Left ventricle myocardium inferior (tissue), 1 donor: Measurements from ENCODE around the gene MYOF. TPM values are rescaled to one million over a fixed set of nuclear protein-coding genes. Genes with fewer than 3 reads are reported as not detected.

Experiments used
- DNase-seq: peaks from one replicate; pipeline ENCODE4 v3.0.0-alpha.2; 2020
- H3K27ac ChIP-seq: fragments of 200-600 bp; replicated peaks from 2 replicates; pipeline ENCODE4 v1.8.0; 2021
- H3K27me3 ChIP-seq: fragments of 200-600 bp; 2 replicates; pipeline ENCODE4 v1.8.0; 2021; ENCODE audit warnings: low read depth
- H3K36me3 ChIP-seq: fragments of 200-600 bp; 2 replicates; pipeline ENCODE4 v1.8.0; 2021
- H3K4me1 ChIP-seq: fragments of 200-600 bp; 2 replicates; pipeline ENCODE4 v1.8.0; 2021
- H3K4me3 ChIP-seq: fragments of 200-600 bp; 2 replicates; pipeline ENCODE4 v1.8.0; 2021; ENCODE audit warnings: mild to moderate bottlenecking, moderate library complexity
- H3K9me3 ChIP-seq: fragments of 200-600 bp; replicated peaks from 2 replicates; pipeline ENCODE4 v1.8.0; 2021
- intact Hi-C: fragments of 100-400 bp; cut with micrococcal nuclease; formaldehyde crosslinking; loops from one replicate; pipeline ENCODE4 v1.11.0; 2022
- total RNA-seq: library from RNA; stranded (reverse); fragmentation: NEBNext Ultra II Directional; extraction: Animal tissue kit (Norgen Biotek cat#: 25700); gene quantifications from one replicate; pipeline ENCODE4 v1.2.1, GENCODE V29; 2021
- TF ChIP-seq, protein P1 (sequence below): fragments of 200-600 bp; IDR thresholded peaks from 2 replicates; pipeline ENCODE4 v1.8.0; 2021; ENCODE audit warnings: antibody characterized with exemption, mild to moderate bottlenecking, borderline replicate concordance
- donor health status: DM: no; HTN: yes; CAD: no; lungs with severe emphysema.

MYOF gene
- total RNA-seq, 1 donor from 2014 or later: 43.6 TPM

DNA sequence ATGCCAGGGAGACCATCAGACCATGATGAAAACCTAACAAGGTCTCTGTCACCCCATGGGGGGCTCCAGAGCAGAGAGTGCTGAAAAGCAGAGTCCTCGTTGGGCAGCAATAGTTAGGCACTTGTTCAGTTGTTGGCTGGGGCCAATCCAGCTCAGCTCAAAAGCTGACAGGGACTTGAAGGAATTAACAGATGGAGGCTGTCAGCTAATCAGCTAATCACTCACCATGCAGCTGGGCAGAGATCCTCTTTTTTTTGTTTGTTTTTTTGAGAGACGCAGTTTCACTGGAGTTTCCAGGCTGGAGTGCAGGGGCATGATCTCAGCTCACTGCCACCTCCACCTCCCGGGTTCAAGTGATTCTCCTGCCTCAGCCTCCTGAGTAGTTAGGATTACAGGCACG lies 32.4 kb upstream of the MYOF start:
- no peak overlapping the region for H3K4me3 ChIP-seq
- TF ChIP-seq, protein P1, sequence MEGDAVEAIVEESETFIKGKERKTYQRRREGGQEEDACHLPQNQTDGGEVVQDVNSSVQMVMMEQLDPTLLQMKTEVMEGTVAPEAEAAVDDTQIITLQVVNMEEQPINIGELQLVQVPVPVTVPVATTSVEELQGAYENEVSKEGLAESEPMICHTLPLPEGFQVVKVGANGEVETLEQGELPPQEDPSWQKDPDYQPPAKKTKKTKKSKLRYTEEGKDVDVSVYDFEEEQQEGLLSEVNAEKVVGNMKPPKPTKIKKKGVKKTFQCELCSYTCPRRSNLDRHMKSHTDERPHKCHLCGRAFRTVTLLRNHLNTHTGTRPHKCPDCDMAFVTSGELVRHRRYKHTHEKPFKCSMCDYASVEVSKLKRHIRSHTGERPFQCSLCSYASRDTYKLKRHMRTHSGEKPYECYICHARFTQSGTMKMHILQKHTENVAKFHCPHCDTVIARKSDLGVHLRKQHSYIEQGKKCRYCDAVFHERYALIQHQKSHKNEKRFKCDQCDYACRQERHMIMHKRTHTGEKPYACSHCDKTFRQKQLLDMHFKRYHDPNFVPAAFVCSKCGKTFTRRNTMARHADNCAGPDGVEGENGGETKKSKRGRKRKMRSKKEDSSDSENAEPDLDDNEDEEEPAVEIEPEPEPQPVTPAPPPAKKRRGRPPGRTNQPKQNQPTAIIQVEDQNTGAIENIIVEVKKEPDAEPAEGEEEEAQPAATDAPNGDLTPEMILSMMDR: no peak
- no peak for DNase-seq
- H3K27me3 ChIP-seq: no peaks in the 10 kb centered on the region
- H3K4me1 ChIP-seq: peaks cover 11% of the 10 kb centered on the region
- H3K9me3 ChIP-seq: no peaks in the 10 kb centered on the region
- H3K27ac ChIP-seq: peak overlapping the region; percentile 61
- H3K36me3 ChIP-seq: no peaks in the 10 kb centered on the region
- intact Hi-C loops: no loop called here

DNA sequence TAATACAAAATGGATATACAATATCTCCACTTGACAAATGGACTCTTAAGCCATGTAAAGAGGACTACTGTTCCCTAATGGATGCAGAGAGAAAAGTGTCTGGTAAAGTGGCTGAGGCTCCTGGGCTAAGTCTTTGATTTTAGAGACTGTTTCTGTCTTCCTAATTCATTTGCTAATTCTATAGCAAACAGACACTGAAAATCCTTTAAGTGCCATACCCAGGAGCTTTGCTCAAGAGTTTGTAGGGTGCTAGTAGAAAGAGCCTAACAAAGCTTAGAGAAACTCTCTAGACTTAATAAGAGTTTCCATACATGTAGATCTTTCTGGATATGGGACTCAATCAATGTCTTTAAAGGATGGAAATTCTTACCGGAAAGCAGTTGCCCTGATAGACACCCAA lies 31.0 kb upstream of the MYOF start:
- Histone ChIP-seq H3K4me1 (peaks cover 11% of the 10 kb centered on the region), H3K36me3 (no peaks in the 10 kb centered on the region), H3K9me3 (no peaks in the 10 kb centered on the region), H3K27me3 (no peaks in the 10 kb centered on the region), H3K4me3 (no peak overlapping the region), H3K27ac (no peak overlapping the region)
- DNase-seq: no peak
- intact Hi-C loops: no loop called here
- TF ChIP-seq, protein P1: no peak

DNA sequence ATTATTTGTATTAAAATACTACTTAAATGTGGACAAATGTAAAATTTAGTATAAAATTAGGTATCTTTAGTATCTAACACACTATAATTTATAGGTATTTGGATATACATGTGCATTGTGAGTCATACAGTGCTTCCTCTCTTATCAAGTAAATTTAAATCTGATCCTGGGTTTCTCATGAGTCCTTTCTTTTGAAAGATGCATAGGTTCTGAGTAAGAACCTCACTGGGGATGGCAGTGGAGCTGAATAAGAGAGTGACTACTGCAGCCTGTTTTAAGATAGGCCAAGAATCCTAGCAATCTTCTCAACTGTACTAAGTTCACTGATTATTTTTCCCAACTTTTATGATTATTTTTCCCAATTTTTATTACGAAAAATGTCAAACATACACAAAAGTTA lies 30.4 kb upstream of the MYOF start:
- Histone ChIP-seq H3K27me3 (no peaks in the 10 kb centered on the region), H3K36me3 (no peaks in the 10 kb centered on the region), H3K9me3 (no peaks in the 10 kb centered on the region), H3K27ac (no peak overlapping the region), H3K4me3 (no peak overlapping the region), H3K4me1 (peaks cover 11% of the 10 kb centered on the region)
- intact Hi-C loops: no loop called here
- TF ChIP-seq, protein P1: no peak
- DNase-seq: no peak

DNA sequence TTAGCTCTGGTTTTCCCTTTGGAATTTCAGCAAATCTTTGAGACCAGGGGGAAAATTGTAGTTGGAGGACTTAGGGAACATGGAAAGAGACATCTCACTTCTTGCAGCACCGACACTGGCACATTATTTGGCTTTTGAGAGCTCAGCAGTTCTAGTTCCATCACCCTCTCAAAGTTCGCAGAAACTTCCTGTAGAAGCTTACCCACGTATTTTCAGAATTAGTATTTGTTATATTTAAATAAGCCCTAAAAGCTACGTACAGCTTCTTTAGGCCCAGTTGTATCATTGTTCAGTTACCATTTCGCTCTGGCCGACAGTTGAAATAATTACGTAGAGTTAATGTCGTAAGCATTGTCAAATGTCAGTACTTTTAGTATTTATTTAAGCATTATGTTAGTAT lies 27.7 kb upstream of the MYOF start:
- H3K9me3 ChIP-seq: no peaks in the 10 kb centered on the region
- TF ChIP-seq, protein P1: no peak
- H3K27me3 ChIP-seq: no peaks in the 10 kb centered on the region
- H3K27ac ChIP-seq: no peak overlapping the region
- no peak overlapping the region for H3K4me3 ChIP-seq
- H3K4me1 ChIP-seq: peaks cover under 1% of the 10 kb centered on the region
- H3K36me3 ChIP-seq: no peaks in the 10 kb centered on the region
- DNase-seq: no peak
- intact Hi-C loops: no loop called here

DNA sequence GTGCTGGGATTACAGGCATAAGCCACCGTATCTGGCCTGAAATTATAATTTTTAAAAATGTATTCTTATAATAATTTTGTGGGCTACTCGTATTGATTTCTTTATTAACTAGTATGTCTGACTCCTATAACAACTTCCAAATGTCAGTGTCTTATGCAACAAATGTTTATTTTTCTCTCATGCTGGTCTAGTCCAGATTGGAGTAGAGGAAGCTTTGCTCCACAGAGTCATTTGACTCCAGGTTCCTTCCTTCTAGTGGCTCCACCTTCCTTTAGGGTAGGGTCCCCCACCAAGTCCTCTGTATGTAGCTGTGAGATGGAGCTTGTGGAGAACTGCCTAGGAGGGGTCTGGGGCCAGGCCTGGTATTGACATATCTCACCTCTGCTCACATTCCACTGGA lies 22.9 kb upstream of the MYOF start:
- Histone ChIP-seq H3K27ac (no peak overlapping the region), H3K36me3 (no peaks in the 10 kb centered on the region), H3K9me3 (no peaks in the 10 kb centered on the region), H3K4me3 (no peak overlapping the region), H3K27me3 (no peaks in the 10 kb centered on the region), H3K4me1 (no peaks in the 10 kb centered on the region)
- no peak for DNase-seq
- intact Hi-C loops: no loop called here
- TF ChIP-seq, protein P1: no peak

DNA sequence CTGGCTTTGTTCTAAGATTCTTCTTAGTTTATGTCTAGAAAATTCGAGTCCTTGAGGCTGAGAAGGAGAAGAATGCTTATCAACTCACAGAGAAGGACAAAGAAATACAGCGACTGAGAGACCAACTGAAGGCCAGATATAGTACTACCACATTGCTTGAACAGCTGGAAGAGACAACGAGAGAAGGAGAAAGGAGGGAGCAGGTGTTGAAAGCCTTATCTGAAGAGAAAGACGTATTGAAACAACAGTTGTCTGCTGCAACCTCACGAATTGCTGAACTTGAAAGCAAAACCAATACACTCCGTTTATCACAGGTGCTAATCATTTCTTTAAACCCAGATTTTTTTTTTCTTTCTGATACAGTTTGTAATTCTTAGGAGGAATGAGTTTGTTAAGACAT lies 20.9 kb upstream of the MYOF start:
- H3K27ac ChIP-seq: no peak overlapping the region
- TF ChIP-seq, protein P1: no peak
- H3K4me3 ChIP-seq: no peak overlapping the region
- no peaks in the 10 kb centered on the region for H3K27me3 ChIP-seq
- H3K4me1 ChIP-seq: no peaks in the 10 kb centered on the region
- no peaks in the 10 kb centered on the region for H3K9me3 ChIP-seq
- no peak for DNase-seq
- intact Hi-C loops: no loop called here
- no peaks in the 10 kb centered on the region for H3K36me3 ChIP-seq
